Colonic mucosa (tissue), 4 donors: Measurements from ENCODE around the gene CEACAM6. TPM values are rescaled to one million over a fixed set of nuclear protein-coding genes. Genes with fewer than 3 reads are reported as not detected.
A peak's percentile ranks its signal among the peaks of the same experiment; 100 is the strongest.

Experiments used
- DNase-seq: peaks from one replicate; pipeline ENCODE4 v3.0.0-alpha.2; 2020
- H3K27ac ChIP-seq: fragments of 200-600 bp; one replicate; pipeline ENCODE4 v1.8.0; 2021
- H3K27me3 ChIP-seq: fragments of 200-600 bp; one replicate; pipeline ENCODE4 v1.8.0; 2021
- H3K36me3 ChIP-seq: fragments of 200-600 bp; one replicate; pipeline ENCODE4 v1.8.0; 2021
- H3K4me1 ChIP-seq: fragments of 200-600 bp; one replicate; pipeline ENCODE4 v1.8.0; 2021; ENCODE audit warnings: mild to moderate bottlenecking
- H3K4me3 ChIP-seq: fragments of 200-600 bp; one replicate; pipeline ENCODE4 v1.8.0; 2021
- H3K9ac ChIP-seq, 2 donors: one replicate each; pipeline ENCODE4 v1.7.0; 2013; ENCODE audit warnings: control low read depth in 2 of 2, low read depth in 2 of 2, low read length in 2 of 2
- H3K9me3 ChIP-seq: fragments of 200-600 bp; one replicate; pipeline ENCODE4 v1.8.0; 2021
- intact Hi-C: fragments of 100-400 bp; cut with DNase I; formaldehyde crosslinking; loops from one replicate; pipeline ENCODE4 v1.14.1; 2022
- total RNA-seq, 2 donors: library from RNA; stranded (reverse); fragmentation: NEBNext Ultra II Directional in 1 of 2; extraction: Animal tissue kit (Norgen Biotek cat#: 25700) in 1 of 2; gene quantifications; one replicate each; pipeline ENCODE4 v1.2.1, GENCODE V29; 2021
- TF ChIP-seq, protein P1 (sequence below): fragments of 200-600 bp; IDR thresholded peaks from one replicate; pipeline ENCODE4 v1.8.0; 2022; ENCODE audit warnings: antibody characterized with exemption, mild to moderate bottlenecking
- donor health status: healthy.
- donor health status: DM: no; HTN: no; CAD: no.
- donor health status: DM: no; HTN: no; CAD: no.

Gene CEACAM6
- total RNA-seq, 2 donors from 2014 or later, result 260 to 655 TPM

- Histone ChIP-seq H3K36me3 (no peaks in the 10 kb centered on the region), H3K4me1 (no peaks in the 10 kb centered on the region), H3K27me3 (no peaks in the 10 kb centered on the region), H3K9me3 (no peaks in the 10 kb centered on the region), H3K4me3 (no peak overlapping the region), H3K27ac (no peak overlapping the region), H3K9ac (peak overlapping the region in 1 of 2 donors; percentile 12)
- TF ChIP-seq, protein P1, sequence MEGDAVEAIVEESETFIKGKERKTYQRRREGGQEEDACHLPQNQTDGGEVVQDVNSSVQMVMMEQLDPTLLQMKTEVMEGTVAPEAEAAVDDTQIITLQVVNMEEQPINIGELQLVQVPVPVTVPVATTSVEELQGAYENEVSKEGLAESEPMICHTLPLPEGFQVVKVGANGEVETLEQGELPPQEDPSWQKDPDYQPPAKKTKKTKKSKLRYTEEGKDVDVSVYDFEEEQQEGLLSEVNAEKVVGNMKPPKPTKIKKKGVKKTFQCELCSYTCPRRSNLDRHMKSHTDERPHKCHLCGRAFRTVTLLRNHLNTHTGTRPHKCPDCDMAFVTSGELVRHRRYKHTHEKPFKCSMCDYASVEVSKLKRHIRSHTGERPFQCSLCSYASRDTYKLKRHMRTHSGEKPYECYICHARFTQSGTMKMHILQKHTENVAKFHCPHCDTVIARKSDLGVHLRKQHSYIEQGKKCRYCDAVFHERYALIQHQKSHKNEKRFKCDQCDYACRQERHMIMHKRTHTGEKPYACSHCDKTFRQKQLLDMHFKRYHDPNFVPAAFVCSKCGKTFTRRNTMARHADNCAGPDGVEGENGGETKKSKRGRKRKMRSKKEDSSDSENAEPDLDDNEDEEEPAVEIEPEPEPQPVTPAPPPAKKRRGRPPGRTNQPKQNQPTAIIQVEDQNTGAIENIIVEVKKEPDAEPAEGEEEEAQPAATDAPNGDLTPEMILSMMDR, result no peak
- DNase-seq, result no peak
- intact Hi-C loops, result no loop called here
Observed at GRCh38 chr19:41808663-41809566, 53.6 kb downstream of the CEACAM6 start.

- DNase-seq, result no peak
- no peaks in the 10 kb centered on the region for H3K27me3 ChIP-seq
- H3K9ac ChIP-seq, result no peak overlapping the region
- no peaks in the 10 kb centered on the region for H3K9me3 ChIP-seq
- intact Hi-C loops, result no loop called here
- H3K4me3 ChIP-seq, result no peak overlapping the region
- H3K36me3 ChIP-seq, result no peaks in the 10 kb centered on the region
- H3K4me1 ChIP-seq, result no peaks in the 10 kb centered on the region
- H3K27ac ChIP-seq, result no peak overlapping the region
- TF ChIP-seq, protein P1, result no peak
Observed at GRCh38 chr19:41810301-41810700, 55.0 kb downstream of the CEACAM6 start.

DNA sequence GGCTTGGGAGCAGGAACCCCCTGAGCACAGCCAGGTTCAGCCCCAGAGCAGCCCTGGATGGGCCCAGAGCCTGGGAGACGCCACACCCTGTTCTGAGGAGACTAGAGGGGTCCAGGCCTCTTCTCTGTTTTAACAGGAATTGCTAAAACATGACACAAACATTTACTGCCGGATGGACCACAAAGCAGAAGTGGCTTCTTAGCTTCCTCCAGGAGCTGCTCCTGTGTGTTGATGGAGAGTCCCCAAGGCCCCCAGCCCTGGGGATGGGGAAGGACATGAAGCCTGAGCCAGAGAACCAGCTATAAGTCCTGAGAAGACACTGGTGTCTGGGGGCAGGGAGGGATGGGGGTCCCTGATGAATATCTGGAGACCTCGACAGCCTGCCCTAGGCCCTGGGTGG, 55.7 kb downstream of the CEACAM6 start:
- intact Hi-C loops, result no loop called here
- H3K4me1 ChIP-seq, result no peaks in the 10 kb centered on the region
- H3K27ac ChIP-seq, result no peak overlapping the region
- H3K9ac ChIP-seq, result no peak overlapping the region
- no peak for DNase-seq
- H3K9me3 ChIP-seq, result no peaks in the 10 kb centered on the region
- no peaks in the 10 kb centered on the region for H3K36me3 ChIP-seq
- H3K27me3 ChIP-seq, result no peaks in the 10 kb centered on the region
- no peak overlapping the region for H3K4me3 ChIP-seq
- TF ChIP-seq, protein P1, result no peak

- no peak for DNase-seq
- intact Hi-C loops, result no loop called here
- TF ChIP-seq, protein P1, result no peak
- no peak overlapping the region for H3K9ac ChIP-seq
- no peak overlapping the region for H3K4me3 ChIP-seq
- no peaks in the 10 kb centered on the region for H3K27me3 ChIP-seq
- no peaks in the 10 kb centered on the region for H3K36me3 ChIP-seq
- H3K4me1 ChIP-seq, result no peaks in the 10 kb centered on the region
- no peaks in the 10 kb centered on the region for H3K9me3 ChIP-seq
- H3K27ac ChIP-seq, result no peak overlapping the region
Observed at GRCh38 chr19:41811981-41812380, 56.7 kb downstream of the CEACAM6 start.

- no peak for DNase-seq
- Histone ChIP-seq H3K4me1 (no peaks in the 10 kb centered on the region), H3K27ac (no peak overlapping the region), H3K9ac (no peak overlapping the region), H3K4me3 (no peak overlapping the region), H3K9me3 (no peaks in the 10 kb centered on the region), H3K36me3 (no peaks in the 10 kb centered on the region), H3K27me3 (no peaks in the 10 kb centered on the region)
- intact Hi-C loops, result no loop called here
- TF ChIP-seq, protein P1, result no peak
Observed at GRCh38 chr19:41813911-41814310, 58.6 kb downstream of the CEACAM6 start.
